Middle frontal gyrus (tissue), 1 donor: Measurements from ENCODE around the gene PPM1N.

Experiments used
- DNase-seq: peaks from one replicate; pipeline ENCODE4 v3.0.0-alpha.2; 2015; ENCODE audit warnings: low spot score; ENCODE audit errors: extremely low spot score

The PPM1N gene

DNA sequence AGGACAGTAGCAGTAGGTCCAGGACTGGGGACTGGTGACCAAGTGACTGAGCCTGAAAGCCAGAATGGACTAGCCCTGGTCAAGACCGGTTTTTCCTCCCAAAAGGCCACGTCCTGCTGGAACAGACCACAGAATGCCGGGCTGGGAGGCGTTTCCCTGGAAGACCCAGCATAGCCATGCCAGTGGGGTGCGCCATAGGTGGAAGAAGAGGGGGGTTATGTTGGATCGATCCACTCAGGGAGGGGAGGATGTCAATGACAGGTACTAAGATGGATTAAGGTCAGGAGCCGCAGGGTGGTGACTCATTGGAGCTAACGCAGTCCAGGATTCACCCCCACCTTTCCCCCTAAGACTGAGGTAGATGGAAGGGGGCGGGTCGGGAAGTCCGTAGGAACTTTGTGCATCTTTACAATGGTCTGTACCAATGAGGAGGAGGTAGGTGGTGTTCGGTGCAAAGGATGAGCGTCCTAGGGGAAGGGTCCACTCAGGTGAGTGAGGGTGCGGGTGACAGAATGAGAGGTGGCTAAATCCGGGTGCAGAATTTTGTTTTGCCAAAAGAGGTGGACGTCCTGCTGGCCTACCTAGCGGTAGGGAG lies 30.0 kb downstream of the PPM1N start:
- DNase-seq, result no peak

DNA sequence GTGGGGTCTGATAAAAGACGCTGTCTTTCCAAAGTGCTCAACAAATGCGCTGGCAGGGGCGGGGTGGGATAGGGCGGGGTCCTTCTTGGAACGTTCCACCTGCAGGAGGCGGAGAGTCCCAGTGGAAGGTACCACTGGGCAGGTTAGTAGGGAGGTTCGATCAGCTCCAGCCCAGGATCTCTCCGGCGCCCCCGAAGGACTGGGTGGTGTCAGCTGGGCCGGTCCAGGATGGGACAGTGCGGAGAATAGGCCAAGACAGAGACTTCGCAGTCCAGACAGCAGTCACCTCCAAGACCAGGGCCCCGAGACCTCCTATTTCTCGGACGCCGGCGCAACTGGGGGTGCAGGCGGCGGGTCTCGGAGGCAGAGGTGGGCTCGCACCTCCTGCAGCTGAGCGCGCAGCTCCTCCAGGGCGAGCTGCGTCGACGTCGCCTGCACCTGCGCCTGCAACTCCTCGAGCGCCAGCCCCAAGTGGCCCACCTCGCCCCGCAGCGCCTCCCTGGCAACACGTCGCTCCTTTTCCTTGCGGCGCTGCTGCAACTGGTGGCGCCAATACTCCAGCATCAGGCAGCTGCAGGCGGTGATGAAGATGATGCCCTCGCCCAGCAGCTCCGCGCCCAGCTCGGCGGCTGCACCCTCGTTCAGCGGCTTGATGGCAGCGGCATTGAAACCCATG lies 30.6 kb downstream of the PPM1N start:
- DNase-seq, result no peak

DNA sequence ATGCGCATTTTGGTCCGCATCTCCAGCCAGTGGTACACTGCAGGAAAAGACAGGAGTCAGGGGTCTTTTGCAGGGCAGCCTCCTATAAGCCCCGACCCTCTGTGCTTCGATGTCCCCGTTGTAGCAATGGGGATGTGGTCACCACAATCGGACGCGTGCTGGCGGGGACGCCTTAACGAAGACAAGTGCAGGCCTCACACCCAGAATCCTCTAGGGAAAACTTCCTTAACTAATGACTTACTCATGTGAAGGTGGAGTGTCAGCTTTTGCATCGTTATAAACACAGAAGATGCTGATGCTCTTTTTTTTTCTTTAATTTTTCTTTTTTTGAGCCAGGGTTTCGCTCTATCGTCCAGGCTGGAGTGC lies 31.2 kb downstream of the PPM1N start:
- DNase-seq, result no peak

DNA sequence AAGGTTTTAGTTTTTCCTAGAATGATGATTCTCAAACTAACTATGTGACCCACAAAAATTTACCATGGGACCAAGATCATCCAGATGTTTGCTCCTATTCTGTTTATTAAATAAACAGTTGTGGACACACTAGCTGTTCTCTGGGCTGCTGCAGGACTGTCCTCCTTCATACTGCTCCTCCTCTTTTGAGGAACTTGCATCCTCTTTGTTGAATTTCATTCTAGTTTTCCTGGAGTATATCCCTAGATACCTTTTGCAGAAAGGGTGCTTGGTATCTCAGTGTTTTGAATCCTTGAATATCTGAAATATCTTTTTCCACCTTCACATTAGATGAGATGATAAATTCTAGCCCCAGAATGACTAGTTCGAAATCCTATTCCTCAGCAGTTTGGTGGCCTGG lies 33.1 kb downstream of the PPM1N start:
- no peak for DNase-seq

DNA sequence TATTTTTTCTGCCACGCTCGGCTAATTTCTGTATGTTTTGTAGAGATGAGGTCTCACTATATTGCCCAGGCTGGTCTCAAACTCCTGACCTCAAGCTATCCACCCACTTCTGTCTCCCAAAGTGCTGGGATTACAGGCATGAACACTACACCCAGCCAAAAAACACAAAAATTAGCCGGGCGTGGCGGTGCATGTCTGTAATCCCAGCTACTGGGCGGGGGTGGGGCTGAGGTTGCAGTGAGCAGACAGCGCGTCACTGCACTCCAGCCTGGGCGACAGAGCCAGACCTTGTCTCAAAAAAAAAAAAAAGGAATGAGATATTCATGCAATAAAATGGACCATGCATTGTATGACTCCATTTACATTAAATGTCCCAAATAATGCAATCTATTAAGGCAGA lies 41.2 kb downstream of the PPM1N start:
- DNase-seq, result no peak

DNA sequence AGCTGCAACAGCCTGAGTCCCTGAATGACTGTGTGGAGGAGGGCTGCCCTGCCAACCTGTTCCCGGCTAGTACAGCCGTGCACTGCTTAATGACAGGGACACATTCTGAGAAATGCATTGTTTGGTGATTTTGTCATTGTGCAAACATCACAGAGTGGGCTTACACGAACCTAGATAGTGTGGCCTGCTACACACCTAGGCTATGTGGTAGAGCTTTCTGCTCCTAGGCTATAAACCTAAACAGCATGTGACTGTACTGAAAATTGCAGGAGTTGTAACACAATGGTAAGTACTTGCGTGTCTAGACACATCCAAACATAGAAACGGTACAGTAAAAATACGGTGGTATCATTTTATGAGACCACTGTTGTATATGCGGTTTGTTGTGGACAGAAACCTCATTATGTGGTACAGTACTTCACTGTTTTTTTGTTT lies 44.0 kb downstream of the PPM1N start:
- no peak for DNase-seq

DNA sequence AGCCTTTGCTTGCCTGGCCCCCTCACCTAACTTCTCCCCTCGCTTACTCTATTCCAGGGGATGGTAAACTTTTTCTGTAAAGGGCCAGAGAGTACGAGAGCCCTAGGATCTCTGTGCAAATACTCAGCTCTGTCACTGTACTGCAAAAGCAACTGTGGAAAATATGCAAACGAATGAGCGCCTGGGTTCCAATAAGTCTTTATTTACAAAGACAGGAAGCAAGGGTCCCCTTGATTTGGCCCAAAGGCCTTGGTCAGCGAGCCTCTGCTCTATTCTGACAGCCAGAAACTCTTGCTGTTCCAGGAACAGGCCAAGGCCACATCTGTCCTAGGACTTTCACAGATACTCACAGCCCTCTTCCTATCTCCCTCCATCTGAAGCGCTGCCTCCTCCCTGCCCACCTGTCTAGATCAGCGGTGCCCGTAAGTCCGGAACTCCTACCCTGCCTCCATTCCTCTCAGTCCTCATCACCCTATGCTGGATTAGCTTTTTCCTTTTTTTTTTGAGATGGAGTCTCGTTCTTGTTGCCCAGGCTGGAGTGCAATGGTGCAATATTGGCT lies 49.0 kb downstream of the PPM1N start:
- DNase-seq, result no peak

DNA sequence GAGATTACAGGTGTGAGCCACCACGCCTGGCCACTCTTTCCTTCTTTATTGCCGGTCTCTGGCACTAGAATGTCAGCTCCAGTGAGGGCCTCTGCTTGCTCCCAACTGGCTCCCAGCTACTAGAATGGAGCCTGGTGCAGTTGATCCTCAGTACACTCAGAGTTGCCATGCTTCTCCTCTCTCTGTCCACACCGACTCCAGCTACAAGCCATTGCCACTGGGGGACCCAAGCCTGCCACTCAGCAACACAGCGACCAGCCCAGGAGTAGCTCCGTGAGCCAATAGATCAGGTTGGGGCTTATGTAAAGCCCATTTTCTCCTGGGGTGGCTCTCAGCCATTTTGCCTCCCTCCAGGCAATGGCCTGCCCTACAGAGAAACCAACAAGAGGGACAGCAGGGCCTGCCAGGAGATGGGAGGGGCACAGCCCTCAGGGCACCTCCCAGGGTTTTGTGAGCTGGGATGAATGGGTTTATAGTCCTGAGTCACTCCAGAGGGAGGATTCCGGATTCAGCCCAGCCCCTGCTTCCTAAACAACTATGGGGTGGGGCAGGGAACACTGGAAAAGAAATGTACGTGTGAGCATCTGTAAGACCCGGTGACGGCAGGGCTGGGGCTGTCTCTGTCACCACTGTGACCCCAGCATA lies 49.8 kb downstream of the PPM1N start:
- no peak for DNase-seq
